ENCODE results near the gene PRRX2.
A peak's percentile ranks its signal among the peaks of the same experiment; 100 is the strongest.

PRRX2 gene

GRCh38 chr9:129665389-129665775, at the start of gene PRRX2:
TSS of gene PRRX2 (plus strand) at chr9:129665647. CDS start at chr9:129665868, 221 bp downstream.
- DNase-seq (ENCODE audit: low read depth in 2 of 2): peak; percentile 23 to 32

- no peak for DNase-seq (ENCODE audit: low read depth in 2 of 2)
These were observed 48.3 kb upstream of the PRRX2 start for GRCh38 chr9:129617167-129617566.

GRCh38 chr9:129619787-129620668, 45.4 kb upstream of the PRRX2 start:
- no peak for DNase-seq (ENCODE audit: low read depth in 2 of 2)

- DNase-seq (ENCODE audit: low read depth in 2 of 2): no peak
These were observed 44.7 kb upstream of the PRRX2 start, which contains the start of gene C9orf50 for GRCh38 chr9:129620669-129621295. TSS of gene C9orf50 (minus strand) at chr9:129621101. CDS start at chr9:129620574, 527 bp downstream.

- DNase-seq (ENCODE audit: low read depth in 2 of 2): no peak
These were observed 42.1 kb upstream of the PRRX2 start for GRCh38 chr9:129623331-129623730.

- DNase-seq (ENCODE audit: low read depth in 2 of 2): peak; percentile 63 to 70
These were observed 41.2 kb upstream of the PRRX2 start for GRCh38 chr9:129624168-129624759.

- no peak for DNase-seq (ENCODE audit: low read depth in 2 of 2)
These were observed 40.5 kb upstream of the PRRX2 start for GRCh38 chr9:129624947-129625346.

GRCh38 chr9:129626079-129626624, 39.3 kb upstream of the PRRX2 start, which contains the start of gene NTMT1:
TSS of gene NTMT1 (plus strand) at chr9:129626163. CDS start at chr9:129632704, 6,541 bp downstream.
- DNase-seq (ENCODE audit: low read depth in 2 of 2): peak; percentile 90

GRCh38 chr9:129626625-129627284, 38.7 kb upstream of the PRRX2 start:
- DNase-seq (ENCODE audit: low read depth in 2 of 2): no peak

- DNase-seq (ENCODE audit: low read depth in 2 of 2): no peak
These were observed 37.6 kb upstream of the PRRX2 start for GRCh38 chr9:129627556-129628440.

GRCh38 chr9:129628709-129629108, 36.7 kb upstream of the PRRX2 start:
- no peak for DNase-seq (ENCODE audit: low read depth in 2 of 2)

GRCh38 chr9:129629251-129629820, 36.1 kb upstream of the PRRX2 start:
- DNase-seq (ENCODE audit: low read depth in 2 of 2): no peak

- DNase-seq (ENCODE audit: low read depth in 2 of 2): no peak
These were observed 34.3 kb upstream of the PRRX2 start for GRCh38 chr9:129630967-129631673.

GRCh38 chr9:129631674-129632129, 33.7 kb upstream of the PRRX2 start:
- no peak for DNase-seq (ENCODE audit: low read depth in 2 of 2)

GRCh38 chr9:129632460-129632859, 33.0 kb upstream of the PRRX2 start:
- no peak for DNase-seq (ENCODE audit: low read depth in 2 of 2)

- DNase-seq (ENCODE audit: low read depth in 2 of 2): no peak
These were observed 32.2 kb upstream of the PRRX2 start for GRCh38 chr9:129633207-129633606.

GRCh38 chr9:129633848-129634247, 31.6 kb upstream of the PRRX2 start:
- DNase-seq (ENCODE audit: low read depth in 2 of 2): no peak

- DNase-seq (ENCODE audit: low read depth in 2 of 2): no peak
These were observed 30.1 kb upstream of the PRRX2 start for GRCh38 chr9:129635099-129636065.
